ENCODE measurements around the gene PPP6R3.
"Not testable (repeated sequence)": the region's sequence is repeated elsewhere in the genome, so short reads cannot be mapped to it uniquely, and the experiment has no call there.

Gene PPP6R3

DNA sequence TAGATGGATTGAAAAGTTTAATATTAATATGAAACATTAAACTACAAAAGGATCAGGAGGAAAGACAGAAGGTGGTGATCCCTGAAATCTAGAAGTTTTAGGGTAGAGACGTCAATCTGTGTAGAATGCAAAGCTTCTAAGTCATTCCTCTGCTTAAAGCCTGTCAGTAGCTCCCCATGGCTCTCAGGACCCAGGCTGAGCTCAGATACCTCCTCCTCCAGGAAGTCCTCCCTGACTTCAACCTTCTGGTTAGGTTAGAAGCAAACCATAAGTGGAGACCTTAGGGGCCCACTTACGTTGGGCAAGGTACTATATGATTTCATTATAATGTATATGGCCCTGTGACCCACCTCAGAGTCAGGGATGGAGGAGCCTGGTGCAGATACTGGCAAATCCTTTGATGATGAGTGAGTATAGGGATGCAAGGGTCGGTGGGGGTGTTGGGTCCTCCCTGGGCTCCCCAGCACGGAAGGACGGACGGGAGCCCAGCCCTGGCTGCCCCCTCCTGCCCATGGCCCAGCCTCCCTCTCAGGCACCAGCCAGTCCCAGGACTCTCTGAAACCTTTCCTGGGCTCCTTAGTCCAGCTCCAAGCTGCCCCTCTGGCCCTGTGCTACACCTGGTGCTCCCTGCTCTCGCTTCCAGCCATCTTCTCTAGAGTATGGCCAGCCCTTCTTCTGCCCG lies 3.2 kb upstream of the PPP6R3 start:
- Histone ChIP-seq H3K36me3 (ENCODE audit: insufficient read depth, low read length) (peaks cover 5% of the 10 kb centered on the region; the same call in 1 of the 2 replicates), H3K9me2 (ENCODE audit: low read depth, low read length) (no peaks in the 10 kb centered on the region), H3K4me1 (ENCODE audit: insufficient read depth, low read length, severe bottlenecking) (peaks cover 16% of the 10 kb centered on the region), H3K4me3 (ENCODE audit: low read depth, low read length, poor library complexity, severe bottlenecking) (no peak overlapping the region), H3K9me3 (ENCODE audit: low read length) (no peaks in the 10 kb centered on the region), H3K79me2 (ENCODE audit: insufficient read depth, low read length) (peaks cover 14% of the 10 kb centered on the region), H3K9ac (ENCODE audit: low read length) (no peak overlapping the region), H3K27ac (ENCODE audit: low read depth, low read length, poor library complexity, severe bottlenecking) (no peak overlapping the region), H3K4me2 (ENCODE audit: low read length) (no peak overlapping the region), H3K27me3 (ENCODE audit: insufficient read depth, low read length) (no peaks in the 10 kb centered on the region; the same call in 1 of the 2 replicates), H3F3A (ENCODE audit: insufficient read depth, low read length) (no peaks in the 10 kb centered on the region), H4K20me1 (ENCODE audit: insufficient read depth, low read length) (0 out of 2 replicates have a peak, but pooled peaks cover 3% of the 10 kb centered on the region), H2AFZ (ENCODE audit: low read length) (no peak overlapping the region)
- TF ChIP-seq EZH2 (IDR thresholded peaks at IDR 0.05; ENCODE audit: borderline replicate concordance, low read length) = no peak
- TF ChIP-seq, protein P1, sequence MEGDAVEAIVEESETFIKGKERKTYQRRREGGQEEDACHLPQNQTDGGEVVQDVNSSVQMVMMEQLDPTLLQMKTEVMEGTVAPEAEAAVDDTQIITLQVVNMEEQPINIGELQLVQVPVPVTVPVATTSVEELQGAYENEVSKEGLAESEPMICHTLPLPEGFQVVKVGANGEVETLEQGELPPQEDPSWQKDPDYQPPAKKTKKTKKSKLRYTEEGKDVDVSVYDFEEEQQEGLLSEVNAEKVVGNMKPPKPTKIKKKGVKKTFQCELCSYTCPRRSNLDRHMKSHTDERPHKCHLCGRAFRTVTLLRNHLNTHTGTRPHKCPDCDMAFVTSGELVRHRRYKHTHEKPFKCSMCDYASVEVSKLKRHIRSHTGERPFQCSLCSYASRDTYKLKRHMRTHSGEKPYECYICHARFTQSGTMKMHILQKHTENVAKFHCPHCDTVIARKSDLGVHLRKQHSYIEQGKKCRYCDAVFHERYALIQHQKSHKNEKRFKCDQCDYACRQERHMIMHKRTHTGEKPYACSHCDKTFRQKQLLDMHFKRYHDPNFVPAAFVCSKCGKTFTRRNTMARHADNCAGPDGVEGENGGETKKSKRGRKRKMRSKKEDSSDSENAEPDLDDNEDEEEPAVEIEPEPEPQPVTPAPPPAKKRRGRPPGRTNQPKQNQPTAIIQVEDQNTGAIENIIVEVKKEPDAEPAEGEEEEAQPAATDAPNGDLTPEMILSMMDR (IDR thresholded peaks at IDR 0.05; ENCODE audit: low read length) = no peak

DNA sequence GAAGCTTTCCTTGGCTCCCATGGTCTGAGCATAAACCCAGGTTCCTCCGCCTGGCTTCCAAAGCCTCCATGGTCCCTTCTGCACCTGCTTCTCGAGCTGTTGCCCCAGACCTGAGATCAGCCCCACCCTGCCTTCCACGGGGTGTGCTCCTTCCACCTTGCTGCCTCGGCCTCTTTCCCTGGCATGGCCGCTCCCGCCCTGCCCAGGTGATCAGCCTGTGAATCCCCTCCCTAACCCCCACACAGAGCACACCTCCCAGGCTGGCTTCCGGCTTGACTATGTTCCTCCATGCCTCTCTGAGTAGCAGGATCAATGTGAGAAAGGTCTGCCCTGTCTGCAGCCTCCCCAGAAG lies 2.7 kb upstream of the PPP6R3 start:
- TF ChIP-seq EZH2 (IDR thresholded peaks at IDR 0.05; ENCODE audit: borderline replicate concordance, low read length) = no peak
- TF ChIP-seq, protein P1 (IDR thresholded peaks at IDR 0.05; ENCODE audit: low read length) = no peak
- Histone ChIP-seq H2AFZ (ENCODE audit: low read length) (no peak overlapping the region), H3K27me3 (ENCODE audit: insufficient read depth, low read length) (no peaks in the 10 kb centered on the region; the same call in 1 of the 2 replicates), H3K9me2 (ENCODE audit: low read depth, low read length) (no peaks in the 10 kb centered on the region), H3K4me1 (ENCODE audit: insufficient read depth, low read length, severe bottlenecking) (peaks cover 21% of the 10 kb centered on the region), H4K20me1 (ENCODE audit: insufficient read depth, low read length) (0 out of 2 replicates have a peak, but pooled peaks cover 3% of the 10 kb centered on the region), H3K9me3 (ENCODE audit: low read length) (no peaks in the 10 kb centered on the region), H3K4me3 (ENCODE audit: low read depth, low read length, poor library complexity, severe bottlenecking) (no peak overlapping the region), H3K27ac (ENCODE audit: low read depth, low read length, poor library complexity, severe bottlenecking) (no peak overlapping the region), H3K36me3 (ENCODE audit: insufficient read depth, low read length) (peaks cover 10% of the 10 kb centered on the region; the same call in 1 of the 2 replicates), H3F3A (ENCODE audit: insufficient read depth, low read length) (no peaks in the 10 kb centered on the region), H3K79me2 (ENCODE audit: insufficient read depth, low read length) (peaks cover 19% of the 10 kb centered on the region), H3K4me2 (ENCODE audit: low read length) (no peak overlapping the region), H3K9ac (ENCODE audit: low read length) (no peak overlapping the region)

DNA sequence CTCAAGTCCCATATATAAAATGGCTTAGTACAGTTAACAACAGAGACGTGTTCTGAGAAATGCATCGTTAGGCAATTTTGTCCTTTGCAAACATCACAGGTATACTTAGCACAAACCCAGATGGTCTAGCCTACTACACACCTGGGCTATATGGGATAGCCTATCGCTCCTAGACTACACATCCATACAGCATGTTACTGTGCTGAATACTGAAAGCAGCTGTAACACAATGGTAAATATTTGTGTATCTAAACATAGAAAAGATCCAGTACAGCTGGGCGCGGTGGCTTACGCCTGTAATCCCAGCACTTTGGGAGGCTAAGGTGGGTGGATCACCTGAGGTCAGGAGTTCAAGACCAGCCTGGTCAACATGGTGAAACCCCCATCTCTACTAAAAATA lies 2.2 kb upstream of the PPP6R3 start:
- not testable (repeated sequence) for H3K9me3 ChIP-seq (ENCODE audit: low read length); H3K9me2 ChIP-seq (ENCODE audit: low read depth, low read length); H3K4me2 ChIP-seq (ENCODE audit: low read length); H4K20me1 ChIP-seq (ENCODE audit: insufficient read depth, low read length); H3K27ac ChIP-seq (ENCODE audit: low read depth, low read length, poor library complexity, severe bottlenecking); H3K9ac ChIP-seq (ENCODE audit: low read length); H3F3A ChIP-seq (ENCODE audit: insufficient read depth, low read length); H2AFZ ChIP-seq (ENCODE audit: low read length); H3K4me3 ChIP-seq (ENCODE audit: low read depth, low read length, poor library complexity, severe bottlenecking); H3K27me3 ChIP-seq (ENCODE audit: insufficient read depth, low read length)
- H3K36me3 ChIP-seq (ENCODE audit: insufficient read depth, low read length) = peaks cover 11% of the 10 kb centered on the region; the same call in 1 of the 2 replicates
- H3K79me2 ChIP-seq (ENCODE audit: insufficient read depth, low read length) = peaks cover 24% of the 10 kb centered on the region
- H3K4me1 ChIP-seq (ENCODE audit: insufficient read depth, low read length, severe bottlenecking) = peaks cover 26% of the 10 kb centered on the region

Data from OCI-LY1 (cell line).